Dendritic cell treated with granulocyte-macrophage colony-stimulating factor and Interleukin-4, amounts not matched to agents 40 ng/mL and 50 ng/mL, for 4 days (primary cell): ENCODE data around the gene EMX1.

Experiments used
- H3K27ac Mint-ChIP-seq: one replicate; pipeline ENCODE4 v1.8.0; 2022; ENCODE audit warnings: mild to moderate bottlenecking, mixed read lengths
- H3K27me3 Mint-ChIP-seq: one replicate; pipeline ENCODE4 v1.8.0; 2022; ENCODE audit warnings: mild to moderate bottlenecking, mixed read lengths
- H3K36me3 Mint-ChIP-seq: one replicate; pipeline ENCODE4 v1.8.0; 2022; ENCODE audit warnings: low read depth, mixed read lengths
- H3K4me1 Mint-ChIP-seq: one replicate; pipeline ENCODE4 v1.8.0; 2022; ENCODE audit warnings: low read depth, mixed read lengths
- H3K4me3 Mint-ChIP-seq: one replicate; pipeline ENCODE4 v1.8.0; 2022; ENCODE audit warnings: mild to moderate bottlenecking, moderate library complexity, mixed read lengths
- H3K9me3 Mint-ChIP-seq: one replicate; pipeline ENCODE4 v1.8.0; 2022; ENCODE audit warnings: mixed read lengths
- intact Hi-C: fragments of 100-400 bp; cut with micrococcal nuclease; formaldehyde crosslinking; loops from one replicate; pipeline ENCODE4 v1.15.0; 2022

Gene EMX1

DNA sequence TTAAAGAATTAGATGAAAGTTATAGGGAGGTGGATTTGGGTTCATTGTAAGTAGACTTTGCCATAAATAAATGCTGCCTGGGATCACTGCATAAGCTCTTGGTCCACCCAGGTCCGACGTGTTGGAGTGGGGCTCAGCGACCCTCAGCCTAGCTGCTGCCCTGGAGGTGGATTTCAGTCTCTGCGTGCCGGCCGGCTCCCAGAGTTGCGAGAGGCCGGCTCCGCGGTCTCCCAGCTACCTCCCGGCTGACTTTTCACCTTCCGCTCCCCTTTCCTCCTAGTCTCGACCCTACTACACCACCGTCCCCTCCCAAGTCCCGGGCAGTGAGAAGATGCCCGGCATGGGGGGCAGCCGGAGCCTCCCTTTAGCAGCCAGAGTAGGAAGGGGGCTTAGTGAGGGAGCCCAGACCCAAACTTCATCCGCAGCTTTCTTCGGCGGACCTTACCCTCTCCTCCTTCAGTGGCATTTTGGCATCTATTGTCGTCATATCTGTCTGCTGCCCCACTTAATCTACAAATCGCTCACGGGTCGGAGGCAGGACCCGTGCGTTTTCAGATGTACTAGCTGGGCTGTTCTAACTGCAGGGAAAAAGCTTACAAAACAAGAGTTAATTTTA lies 8.1 kb downstream of the EMX1 start:
- intact Hi-C loops, result no loop called here
- Mint-ChIP-seq H3K36me3 (no peaks in the 10 kb centered on the region), H3K4me3 (no peak overlapping the region), H3K9me3 (no peaks in the 10 kb centered on the region), H3K4me1 (peaks cover 11% of the 10 kb centered on the region), H3K27me3 (peaks cover 53% of the 10 kb centered on the region), H3K27ac (no peak overlapping the region)

DNA sequence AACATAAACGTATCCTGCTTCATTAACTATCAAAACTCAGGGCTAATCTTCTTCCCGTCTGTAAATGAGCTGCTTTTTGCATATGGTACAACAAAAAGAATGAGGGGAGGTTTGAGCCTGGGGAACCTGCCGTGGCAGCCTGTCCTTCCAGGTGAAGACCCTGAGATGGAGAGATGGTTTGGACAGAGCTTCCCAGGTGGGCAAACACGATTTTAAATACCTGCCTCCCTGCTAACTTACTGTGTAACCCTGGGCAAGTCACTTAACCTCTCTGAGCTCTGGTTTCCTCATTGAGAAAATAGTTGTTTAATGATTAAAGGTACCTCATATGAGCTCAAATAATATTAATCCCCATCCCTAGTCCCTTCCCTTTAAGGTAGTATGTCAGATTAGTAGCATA lies 9.0 kb downstream of the EMX1 start:
- Mint-ChIP-seq H3K36me3 (no peaks in the 10 kb centered on the region), H3K27me3 (peaks cover 49% of the 10 kb centered on the region), H3K27ac (no peak overlapping the region), H3K4me1 (peaks cover 8% of the 10 kb centered on the region), H3K4me3 (no peak overlapping the region), H3K9me3 (no peaks in the 10 kb centered on the region)
- intact Hi-C loops, result no loop called here

- intact Hi-C loops, result no loop called here
- Mint-ChIP-seq H3K4me3 (no peak overlapping the region), H3K27me3 (peaks cover 46% of the 10 kb centered on the region), H3K4me1 (peaks cover 8% of the 10 kb centered on the region), H3K27ac (no peak overlapping the region), H3K9me3 (no peaks in the 10 kb centered on the region), H3K36me3 (no peaks in the 10 kb centered on the region)
These were observed 9.6 kb downstream of the EMX1 start for GRCh38 chr2:72926811-72927465.

GRCh38 chr2:72927619-72928550 lies 10.6 kb downstream of the EMX1 start:
- no peaks in the 10 kb centered on the region for H3K9me3 Mint-ChIP-seq
- H3K27me3 Mint-ChIP-seq, result peaks cover 44% of the 10 kb centered on the region
- no peak overlapping the region for H3K27ac Mint-ChIP-seq
- H3K4me3 Mint-ChIP-seq, result no peak overlapping the region
- no peaks in the 10 kb centered on the region for H3K36me3 Mint-ChIP-seq
- intact Hi-C loops, result no loop called here
- H3K4me1 Mint-ChIP-seq, result peaks cover 8% of the 10 kb centered on the region

DNA sequence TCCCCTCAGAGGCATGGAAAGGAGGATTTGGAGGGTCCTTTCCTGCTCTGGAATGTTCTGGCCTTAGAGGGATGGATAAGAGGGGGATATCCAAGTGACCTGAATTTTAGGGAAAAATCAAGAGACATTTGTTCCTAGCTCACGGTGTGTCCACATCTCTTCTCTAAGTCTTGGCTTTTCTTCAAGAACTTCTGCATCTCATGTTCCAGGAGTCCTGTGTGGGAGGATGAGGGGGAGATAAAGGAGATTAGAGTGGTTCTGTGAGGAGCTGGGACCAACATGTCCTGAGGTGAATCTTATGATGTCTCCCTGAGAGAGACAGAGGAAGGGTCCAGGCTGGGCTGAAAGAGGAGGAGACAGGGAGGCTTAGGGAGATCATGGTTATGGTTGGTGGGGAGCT lies 11.7 kb downstream of the EMX1 start:
- no peak overlapping the region for H3K4me3 Mint-ChIP-seq
- intact Hi-C loops, result no loop called here
- H3K4me1 Mint-ChIP-seq, result peaks cover 3% of the 10 kb centered on the region
- no peak overlapping the region for H3K27ac Mint-ChIP-seq
- no peaks in the 10 kb centered on the region for H3K9me3 Mint-ChIP-seq
- no peaks in the 10 kb centered on the region for H3K36me3 Mint-ChIP-seq
- peaks cover 39% of the 10 kb centered on the region for H3K27me3 Mint-ChIP-seq

DNA sequence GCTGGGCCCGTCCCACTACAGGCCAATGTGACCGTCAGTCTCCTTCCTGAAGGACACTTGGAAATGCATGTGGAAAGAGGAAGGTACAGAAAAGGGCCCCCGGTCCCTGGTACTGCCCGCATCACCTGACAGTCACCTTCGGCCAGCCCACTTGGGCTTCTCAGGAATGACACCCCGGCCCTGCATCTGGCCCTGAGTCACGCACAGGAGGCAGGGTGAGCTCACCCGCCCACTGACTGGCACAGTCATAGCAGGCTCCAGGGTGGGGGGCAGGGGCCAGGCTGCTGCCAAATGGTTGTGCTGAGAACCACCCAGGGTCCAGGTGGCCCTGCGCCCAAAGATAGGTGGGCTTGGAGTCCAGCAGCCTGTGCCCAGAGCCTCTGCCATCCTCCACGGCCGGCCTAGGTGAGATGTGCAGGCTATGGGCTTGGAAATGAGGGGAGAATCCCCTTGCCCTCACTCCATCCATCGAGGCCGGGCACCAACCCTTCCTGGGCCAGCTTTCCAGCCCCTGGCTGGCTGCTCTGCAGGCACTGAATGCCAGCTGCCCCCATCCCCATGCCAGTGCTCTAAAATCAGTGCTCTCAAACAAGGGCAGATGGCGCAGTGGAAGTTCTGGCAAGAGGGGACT lies 14.1 kb downstream of the EMX1 start:
- intact Hi-C loops, result no loop called here
- peaks cover 33% of the 10 kb centered on the region for H3K27me3 Mint-ChIP-seq
- no peak overlapping the region for H3K27ac Mint-ChIP-seq
- no peak overlapping the region for H3K4me3 Mint-ChIP-seq
- no peaks in the 10 kb centered on the region for H3K36me3 Mint-ChIP-seq
- no peaks in the 10 kb centered on the region for H3K4me1 Mint-ChIP-seq
- no peaks in the 10 kb centered on the region for H3K9me3 Mint-ChIP-seq

GRCh38 chr2:72932045-72932740 lies 14.9 kb downstream of the EMX1 start:
- Mint-ChIP-seq H3K4me3 (no peak overlapping the region), H3K4me1 (no peaks in the 10 kb centered on the region), H3K9me3 (no peaks in the 10 kb centered on the region), H3K27ac (no peak overlapping the region), H3K27me3 (peaks cover 33% of the 10 kb centered on the region), H3K36me3 (no peaks in the 10 kb centered on the region)
- intact Hi-C loops, result no loop called here

DNA sequence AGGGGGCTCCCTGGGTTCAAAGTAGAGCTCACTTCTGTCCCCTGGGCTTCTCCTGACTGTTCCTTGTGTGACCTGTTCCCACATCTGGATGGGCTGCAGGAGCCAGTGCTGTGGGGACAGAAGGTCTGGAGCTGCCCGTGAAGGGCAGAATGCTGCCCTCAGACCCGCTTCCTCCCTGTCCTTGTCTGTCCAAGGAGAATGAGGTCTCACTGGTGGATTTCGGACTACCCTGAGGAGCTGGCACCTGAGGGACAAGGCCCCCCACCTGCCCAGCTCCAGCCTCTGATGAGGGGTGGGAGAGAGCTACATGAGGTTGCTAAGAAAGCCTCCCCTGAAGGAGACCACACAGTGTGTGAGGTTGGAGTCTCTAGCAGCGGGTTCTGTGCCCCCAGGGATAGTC lies 15.5 kb downstream of the EMX1 start:
- H3K27ac Mint-ChIP-seq, result no peak overlapping the region
- intact Hi-C loops, result no loop called here
- H3K4me1 Mint-ChIP-seq, result no peaks in the 10 kb centered on the region
- H3K36me3 Mint-ChIP-seq, result no peaks in the 10 kb centered on the region
- H3K27me3 Mint-ChIP-seq, result peaks cover 33% of the 10 kb centered on the region
- no peaks in the 10 kb centered on the region for H3K9me3 Mint-ChIP-seq
- H3K4me3 Mint-ChIP-seq, result no peak overlapping the region

- Mint-ChIP-seq H3K27ac (no peak overlapping the region), H3K4me1 (no peaks in the 10 kb centered on the region), H3K4me3 (no peak overlapping the region), H3K9me3 (no peaks in the 10 kb centered on the region), H3K36me3 (no peaks in the 10 kb centered on the region), H3K27me3 (peaks cover 35% of the 10 kb centered on the region)
- intact Hi-C loops, result no loop called here
These were observed 15.9 kb downstream of the EMX1 start for GRCh38 chr2:72933207-72933606.

- Mint-ChIP-seq H3K27me3 (peaks cover 36% of the 10 kb centered on the region), H3K9me3 (no peaks in the 10 kb centered on the region), H3K36me3 (no peaks in the 10 kb centered on the region), H3K4me3 (no peak overlapping the region), H3K4me1 (no peaks in the 10 kb centered on the region), H3K27ac (no peak overlapping the region)
- intact Hi-C loops, result no loop called here
These were observed 16.4 kb downstream of the EMX1 start for GRCh38 chr2:72933646-72934151.

DNA sequence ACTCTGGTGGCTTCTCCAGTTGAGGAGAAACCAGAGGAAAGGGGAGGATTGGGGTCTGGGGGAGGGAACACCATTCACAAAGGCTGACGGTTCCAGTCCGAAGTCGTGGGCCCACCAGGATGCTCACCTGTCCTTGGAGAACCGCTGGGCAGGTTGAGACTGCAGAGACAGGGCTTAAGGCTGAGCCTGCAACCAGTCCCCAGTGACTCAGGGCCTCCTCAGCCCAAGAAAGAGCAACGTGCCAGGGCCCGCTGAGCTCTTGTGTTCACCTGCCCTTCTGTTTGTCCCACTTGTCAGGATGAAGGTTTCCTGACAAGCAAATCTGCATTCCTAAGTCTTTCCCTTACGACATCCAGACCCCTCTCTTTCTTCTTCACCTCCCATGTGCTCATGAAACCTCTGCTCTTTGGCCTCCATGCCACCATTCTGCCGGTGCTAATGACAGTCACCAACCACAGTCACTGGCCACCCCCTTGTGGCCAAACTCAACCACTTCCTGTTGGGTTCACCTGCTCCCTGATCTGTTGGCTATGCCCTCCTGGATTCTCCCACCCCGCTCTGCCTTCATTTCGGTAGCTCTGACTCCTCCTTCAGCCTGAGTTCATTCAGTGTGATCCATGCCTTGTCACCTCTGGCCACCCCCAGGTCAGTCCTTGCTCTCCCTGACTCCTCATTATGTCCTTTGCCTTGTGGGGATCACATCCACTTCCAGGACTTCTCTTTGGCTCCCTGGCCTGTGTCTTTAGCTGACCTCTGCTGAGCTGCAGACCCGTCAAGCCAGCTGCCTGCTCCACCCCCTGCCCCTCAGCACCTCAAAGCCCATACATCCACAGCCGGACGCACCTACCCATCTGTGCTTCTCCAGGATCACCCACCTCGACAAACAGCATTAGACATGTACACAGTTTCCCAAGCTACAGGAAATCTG lies 17.6 kb downstream of the EMX1 start:
- H3K27ac Mint-ChIP-seq, result no peak overlapping the region
- H3K4me1 Mint-ChIP-seq, result no peaks in the 10 kb centered on the region
- no peaks in the 10 kb centered on the region for H3K9me3 Mint-ChIP-seq
- H3K27me3 Mint-ChIP-seq, result peaks cover 37% of the 10 kb centered on the region
- H3K36me3 Mint-ChIP-seq, result peaks cover 6% of the 10 kb centered on the region
- H3K4me3 Mint-ChIP-seq, result no peak overlapping the region
- intact Hi-C loops, result no loop called here

DNA sequence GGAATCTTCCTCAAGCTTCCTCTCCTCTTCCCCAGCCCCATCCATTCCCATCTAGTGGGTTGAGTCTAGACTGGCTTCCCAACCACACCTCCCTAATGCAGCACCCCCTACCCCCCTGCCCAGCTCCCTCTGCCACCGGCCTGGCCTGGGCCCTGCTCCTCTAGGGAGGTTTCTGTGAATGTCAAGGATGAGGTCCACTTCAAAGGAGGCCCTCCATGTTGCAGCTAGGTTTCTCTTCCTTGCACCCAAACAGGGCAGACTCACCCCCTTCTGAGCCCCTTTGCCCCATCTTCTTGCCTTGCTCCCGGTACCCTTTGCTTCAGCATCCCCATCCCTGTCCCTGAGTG lies 18.3 kb downstream of the EMX1 start:
- Mint-ChIP-seq H3K27me3 (peaks cover 37% of the 10 kb centered on the region), H3K36me3 (peaks cover 12% of the 10 kb centered on the region), H3K4me3 (no peak overlapping the region), H3K4me1 (no peaks in the 10 kb centered on the region), H3K9me3 (no peaks in the 10 kb centered on the region), H3K27ac (no peak overlapping the region)
- intact Hi-C loops, result no loop called here
